ENCODE measurements around the gene GDAP1L1.
"Not testable (repeated sequence)": the region's sequence is repeated elsewhere in the genome, so short reads cannot be mapped to it uniquely, and the experiment has no call there.

The GDAP1L1 gene

GRCh38 chr20:44302736-44303135, 55.6 kb downstream of the GDAP1L1 start:
- DNase-seq (ENCODE audit: low spot score), result no peak

- DNase-seq (ENCODE audit: low spot score), result no peak
Observed at GRCh38 chr20:44304383-44304782, 57.3 kb downstream of the GDAP1L1 start.

- DNase-seq (ENCODE audit: low spot score), result no peak
Observed at GRCh38 chr20:44306927-44307326, 59.8 kb downstream of the GDAP1L1 start.

- DNase-seq (ENCODE audit: low spot score), result peak; percentile 81
Observed at GRCh38 chr20:44309763-44310663, 62.9 kb downstream of the GDAP1L1 start.

GRCh38 chr20:44310664-44311639, 63.8 kb downstream of the GDAP1L1 start, which contains the start of gene FITM2:
Gene FITM2, minus strand, starts transcription at chr20:44311202. Its CDS starts 54 bp downstream, at chr20:44311148.
- DNase-seq (ENCODE audit: low spot score), result peak; percentile 100

- DNase-seq (ENCODE audit: low spot score), result no peak
Observed at GRCh38 chr20:44314870-44315269, 67.8 kb downstream of the GDAP1L1 start.

GRCh38 chr20:44319839-44320422, 72.8 kb downstream of the GDAP1L1 start:
- no peak for DNase-seq (ENCODE audit: low spot score)

- no peak for DNase-seq (ENCODE audit: low spot score)
Observed at GRCh38 chr20:44324343-44324742, 77.2 kb downstream of the GDAP1L1 start.

- no peak for DNase-seq (ENCODE audit: low spot score)
Observed at GRCh38 chr20:44326391-44327159, 79.5 kb downstream of the GDAP1L1 start.

- DNase-seq (ENCODE audit: low spot score), result not testable (repeated sequence)
Observed at GRCh38 chr20:44327748-44328147, 80.6 kb downstream of the GDAP1L1 start.

GRCh38 chr20:44328428-44328827, 81.3 kb downstream of the GDAP1L1 start:
- DNase-seq (ENCODE audit: low spot score), result no peak

Data from GM03348 (cell line).